PFSK-1 (cell line): ENCODE results near the gene ADAMTS2.

ENCODE experiments used
- FOXP2 ChIP-seq: optimal IDR thresholded peaks from 2 replicates; pipeline ENCODE3; 2011; ENCODE audit warnings: borderline replicate concordance, control low read depth, inconsistent platforms; ENCODE audit not compliant: insufficient read depth; ENCODE audit errors: extremely low read length, extremely low read depth
- POLR2AphosphoS5 ChIP-seq: IDR thresholded peaks from 2 replicates; pipeline ENCODE4 v1.6.1; 2012; ENCODE audit warnings: low read depth, mild to moderate bottlenecking, control low read depth, low read length, moderate library complexity
- SIN3A ChIP-seq: IDR thresholded peaks from 2 replicates; pipeline ENCODE4 v1.6.1; 2012; ENCODE audit warnings: mild to moderate bottlenecking, low read length, moderate library complexity, borderline replicate concordance; ENCODE audit not compliant: insufficient read depth
- TAF1 ChIP-seq: IDR thresholded peaks from 2 replicates; pipeline ENCODE4 v1.6.1; 2012; ENCODE audit warnings: low read length, control low read depth, borderline replicate concordance; ENCODE audit not compliant: insufficient read depth
- TF ChIP-seq, protein P1 (sequence below), 2 experiments: IDR thresholded peaks; 2 replicates each; pipeline versions ENCODE4 v1.6.1 to v1.8.0; 2011 to 2012; ENCODE audit warnings: low read depth in 2 of 2, low read length in 2 of 2, control low read depth in 1 of 2, inconsistent platforms in 1 of 2, mild to moderate bottlenecking in 1 of 2, moderate library complexity in 1 of 2; ENCODE audit not compliant: insufficient read depth in 1 of 2

ADAMTS2 gene

DNA sequence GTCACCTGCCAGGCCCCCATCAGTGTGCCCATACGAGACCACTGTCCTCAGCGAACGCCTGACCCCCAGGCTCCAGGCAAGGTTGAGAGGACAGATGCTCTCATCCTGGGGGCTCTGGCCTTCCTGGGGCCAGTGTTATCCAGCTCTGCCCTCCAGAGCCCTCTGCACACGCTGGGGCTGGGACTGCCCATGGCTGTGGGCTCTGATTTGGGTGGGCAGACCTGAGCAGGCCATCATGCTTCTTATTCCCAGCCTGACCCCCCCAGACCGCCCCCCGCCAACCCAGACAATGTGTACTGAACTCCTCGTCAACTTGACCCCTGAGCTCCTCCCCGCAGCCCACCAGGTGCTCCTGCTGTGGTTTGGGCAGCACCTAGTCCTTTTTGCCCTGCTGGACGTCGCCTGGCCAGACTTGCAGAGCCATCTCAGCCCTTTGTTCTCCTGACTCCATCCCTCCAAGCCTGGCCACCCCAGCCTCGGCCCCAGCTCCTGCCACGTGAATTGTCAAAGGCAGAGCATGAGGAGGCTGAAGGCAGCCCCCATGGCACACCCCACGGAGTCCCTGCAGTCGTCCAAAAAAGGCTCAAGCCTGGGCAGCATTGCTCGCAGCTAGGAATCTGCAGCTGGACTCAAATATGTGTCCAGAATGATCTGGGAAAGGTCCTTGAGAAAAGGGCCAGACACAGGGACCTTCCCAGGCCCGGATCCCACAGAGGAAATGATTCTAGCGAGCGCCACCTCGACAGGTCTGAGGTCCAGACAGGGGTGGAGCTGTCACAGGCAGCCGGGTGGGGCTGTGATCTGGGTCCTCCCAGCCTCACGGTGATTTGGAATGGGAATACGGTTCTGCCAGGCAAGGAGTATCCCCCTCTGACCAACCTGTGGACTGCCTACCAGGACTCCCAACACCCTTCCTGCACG lies 87.0 kb downstream of the ADAMTS2 start:
- TF ChIP-seq TAF1 (no peak), POLR2AphosphoS5 (no peak), FOXP2 (no peak), SIN3A (no peak)
- TF ChIP-seq, protein P1, sequence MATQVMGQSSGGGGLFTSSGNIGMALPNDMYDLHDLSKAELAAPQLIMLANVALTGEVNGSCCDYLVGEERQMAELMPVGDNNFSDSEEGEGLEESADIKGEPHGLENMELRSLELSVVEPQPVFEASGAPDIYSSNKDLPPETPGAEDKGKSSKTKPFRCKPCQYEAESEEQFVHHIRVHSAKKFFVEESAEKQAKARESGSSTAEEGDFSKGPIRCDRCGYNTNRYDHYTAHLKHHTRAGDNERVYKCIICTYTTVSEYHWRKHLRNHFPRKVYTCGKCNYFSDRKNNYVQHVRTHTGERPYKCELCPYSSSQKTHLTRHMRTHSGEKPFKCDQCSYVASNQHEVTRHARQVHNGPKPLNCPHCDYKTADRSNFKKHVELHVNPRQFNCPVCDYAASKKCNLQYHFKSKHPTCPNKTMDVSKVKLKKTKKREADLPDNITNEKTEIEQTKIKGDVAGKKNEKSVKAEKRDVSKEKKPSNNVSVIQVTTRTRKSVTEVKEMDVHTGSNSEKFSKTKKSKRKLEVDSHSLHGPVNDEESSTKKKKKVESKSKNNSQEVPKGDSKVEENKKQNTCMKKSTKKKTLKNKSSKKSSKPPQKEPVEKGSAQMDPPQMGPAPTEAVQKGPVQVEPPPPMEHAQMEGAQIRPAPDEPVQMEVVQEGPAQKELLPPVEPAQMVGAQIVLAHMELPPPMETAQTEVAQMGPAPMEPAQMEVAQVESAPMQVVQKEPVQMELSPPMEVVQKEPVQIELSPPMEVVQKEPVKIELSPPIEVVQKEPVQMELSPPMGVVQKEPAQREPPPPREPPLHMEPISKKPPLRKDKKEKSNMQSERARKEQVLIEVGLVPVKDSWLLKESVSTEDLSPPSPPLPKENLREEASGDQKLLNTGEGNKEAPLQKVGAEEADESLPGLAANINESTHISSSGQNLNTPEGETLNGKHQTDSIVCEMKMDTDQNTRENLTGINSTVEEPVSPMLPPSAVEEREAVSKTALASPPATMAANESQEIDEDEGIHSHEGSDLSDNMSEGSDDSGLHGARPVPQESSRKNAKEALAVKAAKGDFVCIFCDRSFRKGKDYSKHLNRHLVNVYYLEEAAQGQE (IDR thresholded peaks at IDR 0.05; ENCODE audit: insufficient read depth in 1 of 2, low read depth in 2 of 2, low read length in 2 of 2): no peak

DNA sequence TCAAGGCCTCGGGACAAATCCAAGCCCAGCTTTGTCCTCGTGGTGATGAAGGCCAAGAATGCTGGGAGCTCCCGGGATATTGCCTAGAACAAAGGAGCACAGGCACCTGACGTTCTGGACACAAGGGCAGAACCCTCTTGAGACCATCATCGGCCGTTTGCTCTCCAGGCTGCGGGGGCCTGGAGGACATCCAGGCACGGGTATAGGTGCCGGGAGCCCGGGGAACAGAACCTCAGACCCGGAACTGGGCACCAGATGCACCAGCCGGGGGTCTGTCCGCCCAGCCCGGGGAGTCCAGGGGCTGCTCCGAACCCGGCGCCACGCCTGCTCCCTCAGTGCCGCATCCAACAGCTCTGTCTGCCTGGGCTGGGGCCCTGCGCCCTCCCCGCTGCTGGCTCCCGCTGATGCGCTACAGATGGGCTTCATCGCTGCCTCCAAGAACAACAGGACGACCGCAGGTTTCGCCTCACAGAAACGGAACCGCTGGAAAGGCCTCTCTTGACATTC lies 88.0 kb downstream of the ADAMTS2 start:
- TF ChIP-seq POLR2AphosphoS5: no peak
- TF ChIP-seq TAF1: no peak
- TF ChIP-seq FOXP2: no peak
- TF ChIP-seq SIN3A: no peak
- TF ChIP-seq, protein P1 (IDR thresholded peaks at IDR 0.05; ENCODE audit: insufficient read depth in 1 of 2, low read depth in 2 of 2, low read length in 2 of 2): no peak

DNA sequence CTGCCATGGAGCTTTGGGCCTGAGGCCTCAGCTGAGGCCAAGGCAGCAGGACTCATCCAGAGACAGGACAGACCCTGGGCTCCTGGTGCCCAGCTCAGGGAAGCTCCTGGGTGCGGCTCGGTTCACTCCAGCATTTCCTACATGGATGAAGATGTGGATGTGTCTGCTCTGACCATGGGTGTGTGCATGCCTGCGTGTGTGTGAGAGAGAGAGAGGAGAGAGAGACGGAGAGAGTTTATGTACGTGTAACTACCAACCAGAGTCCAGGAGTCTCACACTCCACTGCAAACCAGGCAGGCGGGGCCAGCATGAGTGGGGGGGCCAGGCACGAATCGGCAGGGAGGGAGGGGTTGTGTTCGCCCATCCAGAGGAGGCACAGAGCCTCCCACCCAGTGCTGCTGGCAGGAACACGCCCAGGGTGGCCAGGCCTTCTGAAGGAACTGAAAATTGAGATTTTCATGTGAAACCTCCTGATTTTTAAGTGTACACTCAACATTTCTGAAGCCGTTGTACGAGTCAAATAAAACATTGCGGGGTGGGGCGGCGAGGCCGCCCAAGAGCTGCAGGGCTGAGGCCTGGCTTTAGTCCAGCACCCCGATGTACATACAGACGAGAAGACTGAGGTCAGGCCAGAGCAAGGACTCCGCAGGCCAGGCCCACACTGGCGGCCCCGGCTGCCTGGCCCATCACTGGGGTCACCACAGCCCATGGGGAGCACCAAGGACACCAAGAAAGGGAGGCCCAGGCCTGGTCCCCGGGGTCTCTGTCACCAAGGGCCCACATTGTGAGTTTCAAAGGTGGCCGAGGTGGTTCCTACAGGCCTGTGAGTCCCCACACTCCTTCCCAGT lies 88.7 kb downstream of the ADAMTS2 start:
- no peak for TF ChIP-seq TAF1
- TF ChIP-seq POLR2AphosphoS5: no peak
- no peak for TF ChIP-seq FOXP2
- TF ChIP-seq, protein P1 (IDR thresholded peaks at IDR 0.05; ENCODE audit: insufficient read depth in 1 of 2, low read depth in 2 of 2, low read length in 2 of 2): no peak
- TF ChIP-seq SIN3A: no peak

DNA sequence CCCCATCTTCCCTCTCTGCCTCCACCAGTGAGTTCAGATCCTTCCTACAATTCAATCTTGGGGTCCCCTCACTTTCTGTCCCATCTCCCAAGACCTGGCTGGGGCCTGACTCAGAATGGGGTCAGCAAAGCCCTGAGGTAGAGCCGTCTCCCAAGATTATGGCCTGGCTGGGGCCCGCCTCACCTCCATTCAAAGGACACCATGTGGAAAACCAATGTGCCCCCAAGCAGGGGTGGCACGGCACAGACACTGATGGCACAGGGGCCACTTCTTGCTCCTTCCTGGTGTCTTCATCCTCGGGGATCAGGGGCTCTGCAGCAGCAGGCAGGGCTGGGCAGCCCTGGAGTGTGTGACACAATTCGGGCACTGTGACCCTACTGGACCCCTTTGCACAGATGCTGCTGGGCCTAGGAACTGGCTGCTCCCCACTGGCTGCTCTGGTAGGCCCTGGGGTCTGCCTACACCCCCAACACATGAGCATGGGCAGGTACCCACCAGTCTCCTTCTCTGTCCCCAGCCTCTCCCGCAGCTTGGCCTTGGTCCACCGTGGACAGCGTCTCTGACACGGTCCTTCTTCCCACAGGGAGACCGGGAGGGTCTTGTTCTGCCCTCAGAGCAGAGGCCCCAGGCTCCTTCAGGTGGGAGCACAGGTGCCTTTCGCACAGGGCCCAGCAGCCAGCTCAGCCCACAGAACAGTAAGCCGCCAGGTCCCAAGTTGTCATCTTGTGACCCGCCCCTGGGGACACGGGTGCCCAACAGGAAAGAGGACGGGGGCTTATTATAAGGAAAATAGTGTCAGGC lies 89.5 kb downstream of the ADAMTS2 start:
- TF ChIP-seq FOXP2: no peak
- no peak for TF ChIP-seq POLR2AphosphoS5
- TF ChIP-seq TAF1: no peak
- no peak for TF ChIP-seq SIN3A
- TF ChIP-seq, protein P1 (IDR thresholded peaks at IDR 0.05; ENCODE audit: insufficient read depth in 1 of 2, low read depth in 2 of 2, low read length in 2 of 2): no peak
